HG03039 (cell line): ENCODE data around the gene ZFAND3.

Experiments
- ATAC-seq: cut with Tn5 transposase; IDR thresholded peaks from one replicate; pipeline ENCODE4 v1.9.1; 2021; ENCODE audit warnings: mild to moderate bottlenecking, moderate library complexity; ENCODE audit not compliant: unreplicated experiment

The ZFAND3 gene

GRCh38 chr6:38192487-38192886 lies 373.0 kb downstream of the ZFAND3 start:
- ATAC-seq, result no peak

- ATAC-seq, result no peak
These were observed 373.5 kb downstream of the ZFAND3 start for GRCh38 chr6:38193051-38193450.

GRCh38 chr6:38193481-38194281 lies 374.2 kb downstream of the ZFAND3 start:
- ATAC-seq, result no peak

- no peak for ATAC-seq
These were observed 374.7 kb downstream of the ZFAND3 start for GRCh38 chr6:38194282-38194572.

- ATAC-seq, result no peak
These were observed 375.1 kb downstream of the ZFAND3 start for GRCh38 chr6:38194589-38194988.

GRCh38 chr6:38195113-38195635 lies 375.6 kb downstream of the ZFAND3 start:
- ATAC-seq, result no peak

GRCh38 chr6:38198219-38198618 lies 378.7 kb downstream of the ZFAND3 start:
- ATAC-seq, result no peak
